ENCODE measurements around the gene CHMP3. TPM values are rescaled to one million over a fixed set of nuclear protein-coding genes. Genes with fewer than 3 reads are reported as not detected.

The CHMP3 gene
- total RNA-seq, 4 donors from 2014 or later: 166 to 213 (median 185) TPM

- no peak overlapping the region for H3K4me3 ChIP-seq
- TF ChIP-seq EP300 (IDR thresholded peaks at IDR 0.05) (no peak), POLR2AphosphoS5 (IDR thresholded peaks at IDR 0.05) (no peak), POLR2A (IDR thresholded peaks at IDR 0.05; ENCODE audit: low read depth) (no peak), CTCF (IDR thresholded peaks at IDR 0.05) (no peak)
- intact Hi-C loops (cut with DNase I): no loop called here
- DNase-seq (ENCODE audit: extremely low spot score): no peak
- no peaks in the 10 kb centered on the region for H3K9me3 ChIP-seq
- H3K4me1 ChIP-seq: peaks cover 17 to 29% (median 23%) of the 10 kb centered on the region in 4 donors
- H3K36me3 ChIP-seq: peaks cover 47 to 95% (median 85%) of the 10 kb centered on the region in 4 donors
- 96% methylated on average over 6 of the region's 6 CpGs for WGBS
- no peak overlapping the region for H3K27ac ChIP-seq (replicated peaks in 1 of 4)
- no peaks in the 10 kb centered on the region for H3K27me3 ChIP-seq
These were observed 91.6 kb downstream of the CHMP3 start for GRCh38 chr2:86471637-86472036.

- DNase-seq (ENCODE audit: extremely low spot score): no peak
- no peaks in the 10 kb centered on the region for H3K27me3 ChIP-seq
- TF ChIP-seq CTCF (IDR thresholded peaks at IDR 0.05): no peak
- TF ChIP-seq POLR2AphosphoS5 (IDR thresholded peaks at IDR 0.05): no peak
- no peak for TF ChIP-seq EP300 (IDR thresholded peaks at IDR 0.05)
- TF ChIP-seq POLR2A (IDR thresholded peaks at IDR 0.05; ENCODE audit: low read depth): no peak
- no peak overlapping the region for H3K27ac ChIP-seq (replicated peaks in 1 of 4)
- H3K4me3 ChIP-seq: no peak overlapping the region
- H3K4me1 ChIP-seq: peaks cover 10 to 31% (median 24%) of the 10 kb centered on the region in 4 donors
- H3K9me3 ChIP-seq: no peaks in the 10 kb centered on the region
- peaks cover 55 to 98% (median 89%) of the 10 kb centered on the region in 4 donors for H3K36me3 ChIP-seq
- intact Hi-C loops (cut with DNase I): no loop called here
- WGBS: 100% methylated on average over 1 of the region's 1 CpG
These were observed 92.4 kb downstream of the CHMP3 start for GRCh38 chr2:86470890-86471289.

GRCh38 chr2:86468162-86469033 lies 94.8 kb downstream of the CHMP3 start:
- no peak overlapping the region for H3K4me3 ChIP-seq
- 75% methylated on average over 7 of the region's 7 CpGs for WGBS
- DNase-seq (ENCODE audit: extremely low spot score): no peak
- TF ChIP-seq POLR2AphosphoS5 (IDR thresholded peaks at IDR 0.05) (no peak), CTCF (IDR thresholded peaks at IDR 0.05) (no peak), EP300 (IDR thresholded peaks at IDR 0.05) (no peak), POLR2A (IDR thresholded peaks at IDR 0.05; ENCODE audit: low read depth) (no peak)
- intact Hi-C loops (cut with DNase I): no loop called here
- H3K27me3 ChIP-seq: no peaks in the 10 kb centered on the region
- peaks cover 46 to 96% (median 85%) of the 10 kb centered on the region in 4 donors for H3K36me3 ChIP-seq
- H3K4me1 ChIP-seq: peaks cover 18 to 49% (median 43%) of the 10 kb centered on the region in 4 donors
- no peaks in the 10 kb centered on the region for H3K9me3 ChIP-seq
- H3K27ac ChIP-seq (replicated peaks in 1 of 4): no peak overlapping the region

- no peak for DNase-seq (ENCODE audit: extremely low spot score)
- TF ChIP-seq POLR2AphosphoS5 (IDR thresholded peaks at IDR 0.05): no peak
- TF ChIP-seq EP300 (IDR thresholded peaks at IDR 0.05): no peak
- TF ChIP-seq POLR2A (IDR thresholded peaks at IDR 0.05; ENCODE audit: low read depth): no peak
- TF ChIP-seq CTCF (IDR thresholded peaks at IDR 0.05): no peak
- intact Hi-C loops (cut with DNase I): no loop called here
- Histone ChIP-seq H3K27ac (replicated peaks in 1 of 4) (peak overlapping the region in 3 of 4 donors; percentile 1 to 14 (median 2)), H3K4me1 (peaks cover 20 to 63% (median 51%) of the 10 kb centered on the region in 4 donors), H3K27me3 (no peaks in the 10 kb centered on the region), H3K4me3 (no peak overlapping the region), H3K9me3 (no peaks in the 10 kb centered on the region), H3K36me3 (peaks cover 35 to 94% (median 80%) of the 10 kb centered on the region in 4 donors)
- whole genome bisulfite sequencing: 89% methylated on average over 1 of the region's 1 CpG
These were observed 96.9 kb downstream of the CHMP3 start for GRCh38 chr2:86466306-86466705.

All from esophagus muscularis mucosa (tissue), 4 donors.